Measurements from ENCODE around the gene POFUT2.

GRCh38 chr21:45302082-45303061, 14.7 kb upstream of the POFUT2 start:
- no peak for TF ChIP-seq POLR2A (IDR thresholded peaks at IDR 0.05; ENCODE audit: low read depth, low read length)
- no peak for TF ChIP-seq POLR2AphosphoS5 (IDR thresholded peaks at IDR 0.05; ENCODE audit: low read depth, low read length)
